ENCODE results near the gene RASSF3. TPM values are rescaled to one million over a fixed set of nuclear protein-coding genes. Genes with fewer than 3 reads are reported as not detected.
A peak's percentile ranks its signal among the peaks of the same experiment; 100 is the strongest.

RASSF3 gene
- total and polyA plus RNA-seq, 2 of the 13 experiments (the other 11 are each of a cell fraction or from before 2014, with no cell fraction given): 15.5 to 16.0 TPM

DNA sequence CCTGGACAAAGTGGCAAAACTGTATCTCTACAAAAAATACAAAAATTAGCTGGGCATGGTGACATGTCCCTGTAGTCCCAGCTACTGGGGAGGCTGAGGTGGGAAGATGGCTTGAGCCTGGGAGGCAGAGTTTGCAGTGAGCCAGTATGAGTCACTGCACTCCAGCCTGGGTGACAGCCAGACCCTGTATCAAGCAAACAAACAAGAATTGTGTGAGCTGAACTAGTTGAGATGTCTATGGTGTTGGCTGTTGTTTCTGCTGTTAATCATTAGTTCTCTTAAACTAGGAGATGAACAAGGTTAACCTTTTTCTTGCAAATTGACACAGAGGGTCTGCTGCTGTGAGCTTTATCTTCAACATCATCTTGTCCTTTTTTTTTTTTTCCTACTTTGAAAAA is 23.6 kb downstream of the RASSF3 start (continued):
- TF ChIP-seq, protein P1, sequence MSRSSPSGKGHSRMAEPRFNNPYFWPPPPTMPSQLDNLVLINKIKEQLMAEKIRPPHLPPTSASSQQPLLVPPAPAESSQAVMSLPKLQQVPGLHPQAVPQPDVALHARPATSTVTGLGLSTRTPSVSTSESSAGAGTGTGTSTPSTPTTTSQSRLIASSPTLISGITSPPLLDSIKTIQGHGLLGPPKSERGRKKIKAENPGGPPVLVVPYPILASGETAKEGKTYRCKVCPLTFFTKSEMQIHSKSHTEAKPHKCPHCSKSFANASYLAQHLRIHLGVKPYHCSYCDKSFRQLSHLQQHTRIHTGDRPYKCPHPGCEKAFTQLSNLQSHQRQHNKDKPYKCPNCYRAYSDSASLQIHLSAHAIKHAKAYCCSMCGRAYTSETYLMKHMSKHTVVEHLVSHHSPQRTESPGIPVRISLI (CRISPR knock-in tag; IDR thresholded peaks at IDR 0.05; ENCODE audit: borderline replicate concordance): peak; percentile 77; the same call in 1 of the 2 replicates
- TF ChIP-seq ZNF12 (CRISPR knock-in tag; IDR thresholded peaks at IDR 0.05) (peak; percentile 99), ZSCAN9 (CRISPR knock-in tag; IDR thresholded peaks at IDR 0.05; ENCODE audit: borderline replicate concordance) (0 out of 2 replicates have a peak, but pooled peaks have one; percentile 26), ZNF510 (CRISPR knock-in tag; IDR thresholded peaks at IDR 0.05; ENCODE audit: low read depth) (no peak), ZNF331 (CRISPR knock-in tag; IDR thresholded peaks at IDR 0.05) (0 out of 2 replicates have a peak, but pooled peaks have one; percentile 60), MED1 (CRISPR knock-in tag; IDR thresholded peaks at IDR 0.05) (peak; percentile 49; the same call in 1 of the 2 replicates), ERF (CRISPR knock-in tag; IDR thresholded peaks at IDR 0.05) (peak; percentile 42; the same call in 1 of the 2 replicates), KDM2A (CRISPR knock-in tag; IDR thresholded peaks at IDR 0.05; ENCODE audit: borderline replicate concordance, low read depth) (peak; percentile 22; the same call in 1 of the 2 replicates), ZBTB7B (CRISPR knock-in tag; IDR thresholded peaks at IDR 0.05) (peak; percentile 47; the same call in 1 of the 2 replicates), FOSL2 (CRISPR knock-in tag; IDR thresholded peaks at IDR 0.05) (peak; percentile 99), KAT8 (CRISPR knock-in tag; IDR thresholded peaks at IDR 0.05) (0 out of 2 replicates have a peak, but pooled peaks have one; percentile 51), ZMYM3 (CRISPR knock-in tag; IDR thresholded peaks at IDR 0.05) (peak; percentile 51; the same call in 1 of the 2 replicates), RORA (CRISPR knock-in tag; IDR thresholded peaks at IDR 0.05) (no peak), MEF2D (CRISPR knock-in tag; IDR thresholded peaks at IDR 0.05) (0 out of 2 replicates have a peak, but pooled peaks have one; percentile 37)
- TF ChIP-seq, protein P2, sequence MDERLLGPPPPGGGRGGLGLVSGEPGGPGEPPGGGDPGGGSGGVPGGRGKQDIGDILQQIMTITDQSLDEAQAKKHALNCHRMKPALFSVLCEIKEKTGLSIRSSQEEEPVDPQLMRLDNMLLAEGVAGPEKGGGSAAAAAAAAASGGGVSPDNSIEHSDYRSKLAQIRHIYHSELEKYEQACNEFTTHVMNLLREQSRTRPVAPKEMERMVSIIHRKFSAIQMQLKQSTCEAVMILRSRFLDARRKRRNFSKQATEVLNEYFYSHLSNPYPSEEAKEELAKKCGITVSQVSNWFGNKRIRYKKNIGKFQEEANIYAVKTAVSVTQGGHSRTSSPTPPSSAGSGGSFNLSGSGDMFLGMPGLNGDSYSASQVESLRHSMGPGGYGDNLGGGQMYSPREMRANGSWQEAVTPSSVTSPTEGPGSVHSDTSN (CRISPR knock-in tag; IDR thresholded peaks at IDR 0.05): no peak
- TF ChIP-seq, protein P3, sequence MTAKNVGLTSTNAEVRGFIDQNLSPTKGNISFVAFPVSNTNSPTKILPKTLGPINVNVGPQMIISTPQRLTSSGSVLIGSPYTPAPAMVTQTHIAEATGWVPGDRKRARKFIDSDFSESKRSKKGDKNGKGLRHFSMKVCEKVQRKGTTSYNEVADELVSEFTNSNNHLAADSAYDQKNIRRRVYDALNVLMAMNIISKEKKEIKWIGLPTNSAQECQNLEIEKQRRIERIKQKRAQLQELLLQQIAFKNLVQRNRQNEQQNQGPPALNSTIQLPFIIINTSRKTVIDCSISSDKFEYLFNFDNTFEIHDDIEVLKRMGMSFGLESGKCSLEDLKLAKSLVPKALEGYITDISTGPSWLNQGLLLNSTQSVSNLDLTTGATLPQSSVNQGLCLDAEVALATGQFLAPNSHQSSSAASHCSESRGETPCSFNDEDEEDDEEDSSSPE (CRISPR knock-in tag; IDR thresholded peaks at IDR 0.05): no peak
- TF ChIP-seq, protein P4, sequence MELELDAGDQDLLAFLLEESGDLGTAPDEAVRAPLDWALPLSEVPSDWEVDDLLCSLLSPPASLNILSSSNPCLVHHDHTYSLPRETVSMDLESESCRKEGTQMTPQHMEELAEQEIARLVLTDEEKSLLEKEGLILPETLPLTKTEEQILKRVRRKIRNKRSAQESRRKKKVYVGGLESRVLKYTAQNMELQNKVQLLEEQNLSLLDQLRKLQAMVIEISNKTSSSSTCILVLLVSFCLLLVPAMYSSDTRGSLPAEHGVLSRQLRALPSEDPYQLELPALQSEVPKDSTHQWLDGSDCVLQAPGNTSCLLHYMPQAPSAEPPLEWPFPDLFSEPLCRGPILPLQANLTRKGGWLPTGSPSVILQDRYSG (CRISPR knock-in tag; IDR thresholded peaks at IDR 0.05): no peak
- TF ChIP-seq, protein P5, sequence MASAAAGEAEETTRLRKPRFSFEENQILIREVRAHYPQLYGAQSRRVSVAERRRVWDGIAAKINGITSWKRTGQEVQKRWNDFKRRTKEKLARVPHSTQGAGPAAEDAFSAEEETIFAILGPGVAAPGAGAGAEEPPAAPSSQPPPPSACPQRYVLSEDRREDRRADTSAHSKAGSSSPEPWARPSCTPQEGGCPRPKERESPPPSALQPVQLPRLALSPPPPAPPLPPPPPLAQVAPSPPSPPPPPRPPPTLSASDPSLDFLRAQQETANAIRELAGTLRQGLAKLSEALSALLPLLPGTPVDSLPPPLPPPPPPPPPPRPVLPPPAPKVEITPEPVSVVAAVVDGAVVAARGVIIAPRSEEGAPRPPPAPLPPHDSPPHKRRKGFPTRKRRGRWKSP (CRISPR knock-in tag; IDR thresholded peaks at IDR 0.05): no peak
- TF ChIP-seq, protein P6, sequence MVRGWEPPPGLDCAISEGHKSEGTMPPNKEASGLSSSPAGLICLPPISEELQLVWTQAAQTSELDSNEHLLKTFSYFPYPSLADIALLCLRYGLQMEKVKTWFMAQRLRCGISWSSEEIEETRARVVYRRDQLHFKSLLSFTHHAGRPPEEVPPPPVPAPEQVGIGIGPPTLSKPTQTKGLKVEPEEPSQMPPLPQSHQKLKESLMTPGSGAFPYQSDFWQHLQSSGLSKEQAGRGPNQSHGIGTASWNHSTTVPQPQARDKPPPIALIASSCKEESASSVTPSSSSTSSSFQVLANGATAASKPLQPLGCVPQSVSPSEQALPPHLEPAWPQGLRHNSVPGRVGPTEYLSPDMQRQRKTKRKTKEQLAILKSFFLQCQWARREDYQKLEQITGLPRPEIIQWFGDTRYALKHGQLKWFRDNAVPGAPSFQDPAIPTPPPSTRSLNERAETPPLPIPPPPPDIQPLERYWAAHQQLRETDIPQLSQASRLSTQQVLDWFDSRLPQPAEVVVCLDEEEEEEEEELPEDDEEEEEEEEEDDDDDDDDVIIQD (CRISPR knock-in tag; IDR thresholded peaks at IDR 0.05; ENCODE audit: low read depth): peak; percentile 41; the same call in 1 of the 2 replicates
- TF ChIP-seq, protein P7, sequence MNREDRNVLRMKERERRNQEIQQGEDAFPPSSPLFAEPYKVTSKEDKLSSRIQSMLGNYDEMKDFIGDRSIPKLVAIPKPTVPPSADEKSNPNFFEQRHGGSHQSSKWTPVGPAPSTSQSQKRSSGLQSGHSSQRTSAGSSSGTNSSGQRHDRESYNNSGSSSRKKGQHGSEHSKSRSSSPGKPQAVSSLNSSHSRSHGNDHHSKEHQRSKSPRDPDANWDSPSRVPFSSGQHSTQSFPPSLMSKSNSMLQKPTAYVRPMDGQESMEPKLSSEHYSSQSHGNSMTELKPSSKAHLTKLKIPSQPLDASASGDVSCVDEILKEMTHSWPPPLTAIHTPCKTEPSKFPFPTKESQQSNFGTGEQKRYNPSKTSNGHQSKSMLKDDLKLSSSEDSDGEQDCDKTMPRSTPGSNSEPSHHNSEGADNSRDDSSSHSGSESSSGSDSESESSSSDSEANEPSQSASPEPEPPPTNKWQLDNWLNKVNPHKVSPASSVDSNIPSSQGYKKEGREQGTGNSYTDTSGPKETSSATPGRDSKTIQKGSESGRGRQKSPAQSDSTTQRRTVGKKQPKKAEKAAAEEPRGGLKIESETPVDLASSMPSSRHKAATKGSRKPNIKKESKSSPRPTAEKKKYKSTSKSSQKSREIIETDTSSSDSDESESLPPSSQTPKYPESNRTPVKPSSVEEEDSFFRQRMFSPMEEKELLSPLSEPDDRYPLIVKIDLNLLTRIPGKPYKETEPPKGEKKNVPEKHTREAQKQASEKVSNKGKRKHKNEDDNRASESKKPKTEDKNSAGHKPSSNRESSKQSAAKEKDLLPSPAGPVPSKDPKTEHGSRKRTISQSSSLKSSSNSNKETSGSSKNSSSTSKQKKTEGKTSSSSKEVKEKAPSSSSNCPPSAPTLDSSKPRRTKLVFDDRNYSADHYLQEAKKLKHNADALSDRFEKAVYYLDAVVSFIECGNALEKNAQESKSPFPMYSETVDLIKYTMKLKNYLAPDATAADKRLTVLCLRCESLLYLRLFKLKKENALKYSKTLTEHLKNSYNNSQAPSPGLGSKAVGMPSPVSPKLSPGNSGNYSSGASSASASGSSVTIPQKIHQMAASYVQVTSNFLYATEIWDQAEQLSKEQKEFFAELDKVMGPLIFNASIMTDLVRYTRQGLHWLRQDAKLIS (CRISPR knock-in tag; IDR thresholded peaks at IDR 0.05): no peak

All from HepG2 (cell line).